GM21526 (cell line): ENCODE measurements around the gene NAGK.
A peak's percentile ranks its signal among the peaks of the same experiment; 100 is the strongest.
"Not testable (repeated sequence)": the region's sequence is repeated elsewhere in the genome, so short reads cannot be mapped to it uniquely, and the experiment has no call there.

Experiments used
- ATAC-seq: cut with Tn5 transposase; IDR thresholded peaks from one replicate; pipeline ENCODE4 v1.9.1; 2021; ENCODE audit warnings: moderate library complexity; ENCODE audit not compliant: unreplicated experiment, low FRiP score

Gene NAGK

GRCh38 chr2:71067567-71068217 lies 756 bp upstream of the NAGK start:
- peak; percentile 4 for ATAC-seq

- no peak for ATAC-seq
Measured at GRCh38 chr2:71069376-71069775, 928 bp downstream of the NAGK start.

- ATAC-seq = no peak
Measured at GRCh38 chr2:71070294-71071093, 2.0 kb downstream of the NAGK start.

GRCh38 chr2:71071681-71072398 lies 3.4 kb downstream of the NAGK start:
- peak; percentile 39 for ATAC-seq

GRCh38 chr2:71072492-71072891 lies 4.0 kb downstream of the NAGK start:
- no peak for ATAC-seq

- ATAC-seq = no peak
Measured at GRCh38 chr2:71073475-71073874, 5.0 kb downstream of the NAGK start.

- no peak for ATAC-seq
Measured at GRCh38 chr2:71074893-71075395, 6.5 kb downstream of the NAGK start.

- ATAC-seq = no peak
Measured at GRCh38 chr2:71078624-71079023, 10.2 kb downstream of the NAGK start.

GRCh38 chr2:71082402-71083252 lies 14.2 kb downstream of the NAGK start:
- no peak for ATAC-seq

- not testable (repeated sequence) for ATAC-seq
Measured at GRCh38 chr2:71083297-71083696, 14.8 kb downstream of the NAGK start.

GRCh38 chr2:71083752-71084312 lies 15.4 kb downstream of the NAGK start:
- not testable (repeated sequence) for ATAC-seq

GRCh38 chr2:71085325-71086003 lies 17.0 kb downstream of the NAGK start:
- ATAC-seq = not testable (repeated sequence)

GRCh38 chr2:71089475-71089874 lies 21.0 kb downstream of the NAGK start:
- ATAC-seq = not testable (repeated sequence)

GRCh38 chr2:71091808-71092207 lies 23.4 kb downstream of the NAGK start:
- not testable (repeated sequence) for ATAC-seq

- not testable (repeated sequence) for ATAC-seq
Measured at GRCh38 chr2:71092491-71093260, 24.2 kb downstream of the NAGK start.

GRCh38 chr2:71100195-71100964 lies 31.9 kb downstream of the NAGK start:
- ATAC-seq = no peak

GRCh38 chr2:71101656-71102055 lies 33.2 kb downstream of the NAGK start:
- ATAC-seq = no peak
